SK-N-SH (cell line): ENCODE results near the gene ASXL3. TPM values are rescaled to one million over a fixed set of nuclear protein-coding genes. Genes with fewer than 3 reads are reported as not detected.

ENCODE experiments used
- CTCF ChIA-PET: fragments of 300-600, 350-600 bp; formaldehyde crosslinking; extraction: SDS; loops from one replicate; lab custom pipeline; 2021; lab: Yijun Ruan, JAX
- POLR2A ChIA-PET: fragments of 350-600 bp; sonication (Branson Sonifier 250); formaldehyde crosslinking; extraction: SDS; loops from one replicate; lab custom pipeline; 2020; ENCODE audit warnings: antibody characterized with exemption, inconsistent platforms; lab: Yijun Ruan, JAX
- DNase-seq: peaks from one replicate; pipeline ENCODE4 v3.0.0; 2012
- H2AFZ ChIP-seq: fragments of 200-600 bp; sonication (generic); 2 replicates; pipeline ENCODE4 v1.8.1; 2016; ENCODE audit warnings: antibody characterized with exemption, mild to moderate bottlenecking, low read depth
- H3F3A ChIP-seq: fragments of 200-600 bp; sonication (generic); replicated peaks from 2 replicates; pipeline ENCODE3; 2016; ENCODE audit warnings: antibody characterized with exemption, mild to moderate bottlenecking; ENCODE audit not compliant: insufficient read depth
- H3K27ac ChIP-seq, 2 experiments: fragments of 200-500 bp in 1 of 2; fragments of 200-600 bp in 1 of 2; sonication (Bioruptor generic) in 1 of 2; sonication (generic), shearing (Covaris generic) in 1 of 2; 2 replicates each; pipeline versions ENCODE4 v1.5.1 to v1.6.1; 2014 to 2016; ENCODE audit warnings: low read depth in 2 of 2, inconsistent platforms in 1 of 2, low read length in 1 of 2, mild to moderate bottlenecking in 1 of 2, mixed read lengths in 1 of 2
- H3K27me3 ChIP-seq: fragments of 200-600 bp; sonication (generic), shearing (Covaris generic); 2 replicates; pipeline ENCODE4 v1.6.1; 2016; ENCODE audit warnings: mixed run types; ENCODE audit not compliant: insufficient read depth
- H3K36me3 ChIP-seq, 2 experiments: fragments of 200-500 bp in 1 of 2; fragments of 200-600 bp in 1 of 2; sonication (Bioruptor generic) in 1 of 2; sonication (generic) in 1 of 2; replicated peaks in 1 of 2; 2 replicates each; pipeline versions ENCODE3 to v1.5.1; 2014 to 2016; ENCODE audit warnings: low read length in 1 of 2, mild to moderate bottlenecking in 1 of 2; ENCODE audit not compliant: insufficient read depth in 2 of 2, control insufficient read depth in 1 of 2
- H3K4me1 ChIP-seq, 2 experiments: fragments of 200-500 bp in 1 of 2; fragments of 200-600 bp in 1 of 2; sonication (Bioruptor generic) in 1 of 2; sonication (generic), shearing (Covaris generic) in 1 of 2; 2 replicates each; pipeline versions ENCODE4 v1.5.1 to v1.6.1; 2014 to 2016; ENCODE audit warnings: low read depth in 1 of 2, low read length in 1 of 2, mixed run types in 1 of 2; ENCODE audit not compliant: insufficient read depth in 2 of 2, control insufficient read depth in 1 of 2
- H3K4me2 ChIP-seq: fragments of 200-600 bp; sonication (generic), shearing (Covaris generic); 2 replicates; pipeline ENCODE4 v1.6.1; 2017; ENCODE audit warnings: mixed run types
- H3K4me3 ChIP-seq, 2 experiments: fragments of 200-500 bp in 1 of 2; fragments of 200-600 bp in 1 of 2; sonication (Bioruptor generic) in 1 of 2; sonication (generic), shearing (Covaris generic) in 1 of 2; 2 replicates each; pipeline versions ENCODE4 v1.5.1 to v1.8.1; 2014 to 2016; ENCODE audit warnings: low read depth in 2 of 2, inconsistent platforms in 1 of 2, low read length in 1 of 2, mild to moderate bottlenecking in 1 of 2, mixed read lengths in 1 of 2, moderate library complexity in 1 of 2
- H3K79me2 ChIP-seq: fragments of 200-600 bp; sonication (generic); 2 replicates; pipeline ENCODE4 v1.8.1; 2017; ENCODE audit warnings: mild to moderate bottlenecking; ENCODE audit not compliant: insufficient read depth
- H3K9ac ChIP-seq: fragments of 200-600 bp; sonication (generic); 2 replicates; pipeline ENCODE4 v1.6.1; 2017; ENCODE audit warnings: mixed run types
- H3K9me2 ChIP-seq: fragments of 200-600 bp; sonication (generic); 2 replicates; pipeline ENCODE4 v1.6.1; 2017; ENCODE audit warnings: mixed run types
- H3K9me3 ChIP-seq: fragments of 200-600 bp; sonication (generic); 2 replicates; pipeline ENCODE4 v1.6.1; 2017; ENCODE audit warnings: mixed run types, mild to moderate bottlenecking, moderate library complexity
- H4K20me1 ChIP-seq: fragments of 200-600 bp; sonication (generic); 2 replicates; pipeline ENCODE4 v1.6.1; 2017; ENCODE audit warnings: mild to moderate bottlenecking, mixed run types; ENCODE audit not compliant: insufficient read depth
- CTCF ChIP-seq: fragments of 200-600 bp; sonication (generic); IDR thresholded peaks from 2 replicates; pipeline ENCODE4 v1.6.1; 2017; ENCODE audit warnings: antibody characterized with exemption, mild to moderate bottlenecking, moderate library complexity
- EP300 ChIP-seq, 2 experiments: IDR thresholded peaks; 2 replicates each; pipeline versions ENCODE4 v1.4.0 to v1.6.1; 2012; ENCODE audit warnings: borderline replicate concordance in 1 of 2, low read depth in 1 of 2, low read length in 1 of 2
- FOSL2 ChIP-seq: IDR thresholded peaks from 2 replicates; pipeline ENCODE4 v1.4.0; 2012; ENCODE audit warnings: low read depth, mild to moderate bottlenecking, moderate library complexity, borderline replicate concordance
- FOXJ3 ChIP-seq: sonication (generic); formaldehyde crosslinking; IDR thresholded peaks from 2 replicates; pipeline ENCODE4 v1.5.1; 2020; ENCODE audit warnings: mild to moderate bottlenecking, missing genetic modification reagents
- GABPA ChIP-seq: IDR thresholded peaks from 2 replicates; pipeline ENCODE4 v1.4.0; 2012; ENCODE audit warnings: low read depth, mild to moderate bottlenecking
- GATA2 ChIP-seq: sonication (generic); formaldehyde crosslinking; IDR thresholded peaks from 2 replicates; pipeline ENCODE4 v1.5.0; 2020; ENCODE audit warnings: mild to moderate bottlenecking, missing genetic modification reagents
- IRF3 ChIP-seq: fragments of 150-350 bp; IDR thresholded peaks from 2 replicates; pipeline ENCODE4 v1.6.1; 2016; ENCODE audit warnings: mild to moderate bottlenecking, low read depth, low read length
- MEF2A ChIP-seq: IDR thresholded peaks from 2 replicates; pipeline ENCODE4 v1.4.0; 2012; ENCODE audit warnings: low read depth, borderline replicate concordance
- NRF1 ChIP-seq: IDR thresholded peaks from 2 replicates; pipeline ENCODE4 v1.6.1; 2012; ENCODE audit warnings: low read depth, mild to moderate bottlenecking, low read length
- PBX3 ChIP-seq: IDR thresholded peaks from 2 replicates; pipeline ENCODE4; 2012
- POLR2AphosphoS5 ChIP-seq: IDR thresholded peaks from 2 replicates; pipeline ENCODE4 v1.6.1; 2012; ENCODE audit warnings: low read depth, low read length
- RAD21 ChIP-seq: IDR thresholded peaks from 2 replicates; pipeline ENCODE4 v1.6.1; 2012; ENCODE audit warnings: mild to moderate bottlenecking, low read length
- RFX5 ChIP-seq: IDR thresholded peaks from 2 replicates; pipeline ENCODE4 v1.6.1; 2012; ENCODE audit warnings: mild to moderate bottlenecking, improper control_type of control experiment, low read length
- TCF12 ChIP-seq: IDR thresholded peaks from 2 replicates; pipeline ENCODE4 v1.4.0; 2012
- TEAD4 ChIP-seq: IDR thresholded peaks from 2 replicates; pipeline ENCODE4 v1.4.0; 2012; ENCODE audit warnings: mild to moderate bottlenecking, borderline replicate concordance; ENCODE audit not compliant: insufficient read depth
- YY1 ChIP-seq: IDR thresholded peaks from 2 replicates; pipeline ENCODE4 v1.4.0; 2012; ENCODE audit warnings: low read depth, mild to moderate bottlenecking
- ZBTB33 ChIP-seq: IDR thresholded peaks from 2 replicates; pipeline ENCODE4 v1.4.0; 2012; ENCODE audit warnings: low read depth, borderline replicate concordance
- WGBS: methylation state at CpG from one replicate; pipeline ENCODE4 v1.1.6; 2017; ENCODE audit warnings: low lambda C conversion rate; 5-methylcytosine and 5-hydroxymethylcytosine counted together
- polyA plus RNA-seq, 3 experiments: library from polyadenylated mRNA; depleted of rRNA; stranded (reverse); fragments of >200 nt; gene quantifications; 2 replicates each; pipeline ENCODE4 v1.2.3, GENCODE V29; 2012

The ASXL3 gene
- polyA plus RNA-seq, 1 of the 3 experiments (the other 2 are of a cell fraction), result not detected

- no peak for TF ChIP-seq EP300 (IDR thresholded peaks at IDR 0.05; ENCODE audit: borderline replicate concordance in 1 of 2, low read depth in 1 of 2, low read length in 1 of 2)
Measured at GRCh38 chr18:33536904-33537303, 41.1 kb upstream of the ASXL3 start (continued).

GRCh38 chr18:33538418-33539042, 39.5 kb upstream of the ASXL3 start:
- CTCF ChIA-PET, result no interaction called here
- no peak for TF ChIP-seq PBX3
- no peak for TF ChIP-seq RAD21
- no peak for TF ChIP-seq GATA2 (CRISPR knock-in tag)
- TF ChIP-seq CTCF, result no peak
- no peak for TF ChIP-seq GABPA
- no peak for TF ChIP-seq RFX5
- TF ChIP-seq TCF12, result no peak
- TF ChIP-seq ZBTB33, result no peak
- no peak for TF ChIP-seq TEAD4
- no peak for TF ChIP-seq FOSL2
- no peak for TF ChIP-seq YY1
- TF ChIP-seq NRF1, result no peak
- TF ChIP-seq MEF2A, result no peak
- no peak for TF ChIP-seq FOXJ3
- no peak for TF ChIP-seq POLR2AphosphoS5
- no peak for TF ChIP-seq IRF3
- no peak overlapping the region for H3K27ac ChIP-seq

More at GRCh38 chr18:33538418-33539042, 39.5 kb upstream of the ASXL3 start:
- Histone ChIP-seq H3K4me3 (no peak overlapping the region), H4K20me1 (no peaks in the 10 kb centered on the region), H3K9me2 (no peaks in the 10 kb centered on the region), H3K4me2 (no peak overlapping the region), H3K79me2 (no peaks in the 10 kb centered on the region), H3K36me3 (no peaks in the 10 kb centered on the region), H3K9me3 (no peaks in the 10 kb centered on the region), H3K27me3 (no peaks in the 10 kb centered on the region), H3K9ac (no peak overlapping the region), H3F3A (no peaks in the 10 kb centered on the region), H2AFZ (no peak overlapping the region), H3K4me1 (no peaks in the 10 kb centered on the region)
- WGBS, result 51% methylated on average over 6 of the region's 6 CpGs
- POLR2A ChIA-PET, result no interaction called here
- DNase-seq, result no peak
